Activated B cell treated with CpG ODN at 0.5 μM for 24 hours (primary cell): Measurements from ENCODE around the gene ANKRD62. TPM values are rescaled to one million over a fixed set of nuclear protein-coding genes. Genes with fewer than 3 reads are reported as not detected.
"Not testable (repeated sequence)": the region's sequence is repeated elsewhere in the genome, so short reads cannot be mapped to it uniquely, and the experiment has no call there.

Source experiments
- ATAC-seq: fragments of 200-7000 bp; cut with Tn5 transposase; one replicate; pipeline ENCODE4 v1.10.0; 2021; ENCODE audit warnings: low read depth, mild to moderate bottlenecking, moderate library complexity
- CTCF ChIA-PET: fragments of 350-600 bp; sonication (Branson Sonifier 250); formaldehyde crosslinking; loops from one replicate; lab custom pipeline; 2021; ENCODE audit warnings: antibody characterized with exemption; lab: Charles Lee
- POLR2A ChIA-PET: fragments of 350-600 bp; sonication (Branson Sonifier 250); formaldehyde crosslinking; loops from one replicate; lab custom pipeline; 2021; ENCODE audit warnings: antibody characterized with exemption; lab: Charles Lee
- DNase-seq: peaks from one replicate; pipeline ENCODE4 v3.0.0; 2022
- H3K27ac Mint-ChIP-seq: one replicate; pipeline ENCODE4 v1.8.0; 2020; ENCODE audit warnings: mixed read lengths
- H3K27me3 Mint-ChIP-seq: one replicate; pipeline ENCODE4 v1.8.0; 2021; ENCODE audit warnings: mixed read lengths
- H3K36me3 Mint-ChIP-seq: one replicate; pipeline ENCODE4 v1.8.0; 2021; ENCODE audit warnings: low read depth, mixed read lengths
- H3K4me1 Mint-ChIP-seq: one replicate; pipeline ENCODE4 v1.8.0; 2021; ENCODE audit warnings: mixed read lengths
- H3K4me3 Mint-ChIP-seq: one replicate; pipeline ENCODE4 v1.8.0; 2020; ENCODE audit warnings: mild to moderate bottlenecking, mixed read lengths
- H3K9me3 Mint-ChIP-seq: one replicate; pipeline ENCODE4 v1.8.0; 2020; ENCODE audit warnings: mixed read lengths
- CTCF ChIP-seq: fragments of 200-600 bp; IDR thresholded peaks from one replicate; pipeline ENCODE4 v1.8.0; 2022; ENCODE audit warnings: antibody characterized with exemption, mild to moderate bottlenecking
- intact Hi-C: fragments of 100-400 bp; cut with micrococcal nuclease; formaldehyde crosslinking; loops from one replicate; pipeline ENCODE4 v1.15.1; 2024
- total RNA-seq: library from RNA; stranded (reverse); gene quantifications from 2 replicates; pipeline ENCODE4 v1.2.3, GENCODE V29; 2022

The ANKRD62 gene
- total RNA-seq, 1 donor from 2014 or later: not detected

DNA sequence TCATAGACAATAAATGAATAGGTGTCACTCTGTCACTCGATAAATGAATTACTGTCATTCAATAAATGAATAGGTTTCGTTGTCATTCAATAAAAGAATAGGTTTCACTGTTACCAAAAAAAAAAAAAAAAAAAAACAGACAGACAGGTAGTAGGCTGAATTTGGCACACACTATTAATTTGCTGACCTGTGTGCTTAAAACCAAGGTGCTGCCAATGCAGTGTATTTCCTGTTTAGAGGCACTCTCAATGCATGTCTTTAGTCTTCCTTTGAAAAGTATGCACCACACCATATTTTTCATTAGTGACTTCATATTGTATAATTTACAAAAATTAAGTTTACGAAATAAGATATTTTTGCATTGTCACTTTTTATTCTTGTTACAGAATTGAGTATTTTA, 16.2 kb downstream of the ANKRD62 start:
- CTCF ChIA-PET: no interaction called here
- ATAC-seq (no peak), DNase-seq (no peak)
- Mint-ChIP-seq H3K4me3 (no peak overlapping the region), H3K27ac (no peak overlapping the region), H3K4me1 (no peaks in the 10 kb centered on the region), H3K36me3 (no peaks in the 10 kb centered on the region), H3K9me3 (peaks cover 3% of the 10 kb centered on the region), H3K27me3 (peaks cover 10% of the 10 kb centered on the region)
- POLR2A ChIA-PET: no interaction called here
- TF ChIP-seq CTCF: no peak
- intact Hi-C loops: no loop called here

- no peaks in the 10 kb centered on the region for H3K4me1 Mint-ChIP-seq
- CTCF ChIA-PET: no interaction called here
- TF ChIP-seq CTCF: no peak
- H3K4me3 Mint-ChIP-seq: no peak overlapping the region
- no peak for DNase-seq
- no peak overlapping the region for H3K27ac Mint-ChIP-seq
- intact Hi-C loops: no loop called here
- no peak for ATAC-seq
- no peaks in the 10 kb centered on the region for H3K36me3 Mint-ChIP-seq
- H3K9me3 Mint-ChIP-seq: peaks cover 3% of the 10 kb centered on the region
- POLR2A ChIA-PET: no interaction called here
- peaks cover 8% of the 10 kb centered on the region for H3K27me3 Mint-ChIP-seq
Measured at GRCh38 chr18:12113999-12114646, 20.5 kb downstream of the ANKRD62 start.

GRCh38 chr18:12119358-12119757, 25.7 kb downstream of the ANKRD62 start:
- intact Hi-C loops: no loop called here
- DNase-seq: no peak
- H3K36me3 Mint-ChIP-seq: no peaks in the 10 kb centered on the region
- ChIA-PET CTCF (no interaction called here), POLR2A (no interaction called here)
- no peak overlapping the region for H3K27ac Mint-ChIP-seq
- no peak for ATAC-seq
- H3K27me3 Mint-ChIP-seq: peaks cover 10% of the 10 kb centered on the region
- no peak overlapping the region for H3K4me3 Mint-ChIP-seq
- no peak for TF ChIP-seq CTCF
- no peaks in the 10 kb centered on the region for H3K9me3 Mint-ChIP-seq
- no peaks in the 10 kb centered on the region for H3K4me1 Mint-ChIP-seq

DNA sequence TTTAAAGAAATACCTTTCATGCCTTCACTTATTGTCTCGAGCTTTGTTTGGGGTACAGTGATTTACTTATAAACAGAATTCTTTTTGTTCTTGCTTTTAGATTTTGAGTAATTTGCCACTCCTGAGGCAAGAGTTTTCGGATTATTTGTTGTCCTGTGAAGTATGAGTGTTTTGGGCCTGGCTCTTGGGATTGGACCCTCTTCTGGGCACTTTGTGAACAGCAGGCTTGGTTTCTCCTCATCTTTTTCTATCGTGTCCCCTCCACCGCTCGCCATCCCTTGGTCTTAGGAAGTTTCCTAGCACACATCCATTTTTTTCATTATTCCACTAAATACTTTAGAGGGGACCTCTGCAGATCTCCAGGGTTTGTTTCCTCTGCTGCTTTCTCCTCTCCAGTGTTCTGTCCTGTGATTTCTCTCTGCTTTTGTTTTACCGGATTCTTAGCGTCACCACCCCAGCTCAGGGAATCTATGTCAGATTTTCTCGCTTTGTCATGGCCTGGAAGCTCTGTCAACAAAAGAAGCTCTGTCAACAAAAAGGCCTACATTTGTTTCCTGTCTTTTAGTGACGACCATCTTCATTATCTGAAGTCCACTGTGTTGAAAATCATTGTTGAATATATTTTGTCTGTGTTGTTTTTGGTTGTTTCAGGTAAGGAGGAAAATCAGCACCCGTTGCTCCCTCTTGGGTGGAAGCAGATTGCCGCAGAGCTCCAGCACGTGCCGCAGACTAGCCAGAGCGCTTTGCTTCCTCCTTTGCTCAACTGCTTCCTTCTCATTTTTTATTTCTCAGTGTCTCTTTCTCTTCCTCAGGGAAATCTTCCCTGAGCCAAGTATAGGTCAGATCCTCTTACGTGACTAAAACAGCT, 27.8 kb downstream of the ANKRD62 start:
- ATAC-seq: no peak
- no peak for DNase-seq
- ChIA-PET CTCF (no interaction called here), POLR2A (interaction anchor here (0.6 kb wide), 1 partner anchor 211 kb away, joined by 3 read pairs; no protein-coding TSS in a partner anchor)
- Mint-ChIP-seq H3K4me1 (no peaks in the 10 kb centered on the region), H3K4me3 (no peak overlapping the region), H3K27ac (no peak overlapping the region), H3K27me3 (peaks cover 19% of the 10 kb centered on the region), H3K36me3 (no peaks in the 10 kb centered on the region), H3K9me3 (no peaks in the 10 kb centered on the region)
- intact Hi-C loops: no loop called here
- TF ChIP-seq CTCF: no peak

GRCh38 chr18:12122043-12122389, 28.4 kb downstream of the ANKRD62 start:
- ATAC-seq, H3K27ac Mint-ChIP-seq, POLR2A ChIA-PET, intact Hi-C loops, H3K36me3 Mint-ChIP-seq, H3K9me3 Mint-ChIP-seq, H3K4me3 Mint-ChIP-seq, H3K4me1 Mint-ChIP-seq, CTCF ChIA-PET, DNase-seq: not testable (repeated sequence)
- peaks cover 21% of the 10 kb centered on the region for H3K27me3 Mint-ChIP-seq

DNA sequence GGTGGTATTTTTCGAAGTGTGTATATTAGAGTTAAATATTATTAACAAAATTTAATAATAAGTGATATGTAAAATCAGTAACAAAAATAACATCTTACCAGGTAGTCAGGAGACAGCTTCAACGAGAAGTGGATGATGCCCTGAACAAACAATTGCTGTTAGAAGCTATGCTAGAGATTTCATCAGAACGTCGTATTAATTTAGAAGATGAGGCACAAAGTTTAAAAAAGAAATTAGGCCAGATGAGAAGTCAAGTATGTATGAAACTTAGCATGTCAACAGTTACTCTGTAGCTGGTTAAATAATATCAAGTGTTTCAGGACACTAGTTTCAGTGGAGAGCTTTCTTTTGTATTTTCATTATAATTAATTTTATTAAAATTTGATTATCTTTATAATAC, 34.0 kb downstream of the ANKRD62 start:
- POLR2A ChIA-PET, H3K4me1 Mint-ChIP-seq, H3K36me3 Mint-ChIP-seq, intact Hi-C loops, ATAC-seq, H3K9me3 Mint-ChIP-seq, DNase-seq, H3K27ac Mint-ChIP-seq, CTCF ChIA-PET, H3K4me3 Mint-ChIP-seq: not testable (repeated sequence)
- H3K27me3 Mint-ChIP-seq: peaks cover 19% of the 10 kb centered on the region

DNA sequence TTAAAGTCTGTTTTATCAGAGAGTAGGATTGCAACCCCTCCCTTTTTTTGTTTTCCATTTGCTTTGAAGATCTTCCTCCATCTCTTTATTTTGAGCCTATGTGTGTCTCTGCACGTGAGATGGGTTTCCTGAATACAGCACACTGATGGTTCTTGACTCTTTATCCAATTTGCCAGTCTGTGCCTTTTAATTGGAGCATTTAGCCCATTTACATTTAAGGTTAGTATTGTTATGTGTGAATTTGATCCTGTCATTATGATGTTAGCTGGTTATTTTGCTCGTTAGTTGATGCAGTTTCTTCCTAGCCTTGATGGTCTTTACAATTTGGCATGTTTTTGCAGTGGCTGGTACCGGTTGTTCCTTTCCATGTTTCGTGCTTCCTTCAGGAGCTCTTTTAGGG, 45.2 kb downstream of the ANKRD62 start:
- H3K9me3 Mint-ChIP-seq, H3K36me3 Mint-ChIP-seq, H3K4me1 Mint-ChIP-seq, intact Hi-C loops, ATAC-seq, H3K27ac Mint-ChIP-seq, CTCF ChIA-PET, H3K4me3 Mint-ChIP-seq, DNase-seq, H3K27me3 Mint-ChIP-seq: not testable (repeated sequence)
- POLR2A ChIA-PET: interaction anchor here (0.7 kb wide), 1 partner anchor 15 kb away, joined by 3 read pairs; no protein-coding TSS in a partner anchor

DNA sequence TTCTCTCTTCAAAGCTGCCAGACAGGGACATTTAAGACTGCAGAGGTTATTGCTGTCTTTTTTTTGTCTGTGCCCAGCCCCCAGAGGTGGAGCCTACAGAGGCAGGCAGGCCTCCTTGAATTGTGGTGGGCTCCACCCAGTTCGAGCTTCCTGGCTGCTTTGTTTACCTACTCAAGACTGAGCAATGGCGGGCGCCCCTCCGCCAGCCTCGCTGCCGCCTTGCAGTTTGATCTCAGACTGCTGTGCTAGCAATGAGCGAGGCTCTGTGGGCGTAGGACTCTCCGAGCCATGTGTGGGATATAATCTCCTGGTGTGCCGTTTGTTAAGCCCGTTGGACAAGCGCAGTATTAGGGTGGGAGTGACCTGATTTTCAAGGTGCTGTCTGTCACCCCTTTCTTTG, 47.2 kb downstream of the ANKRD62 start:
- H3K36me3 Mint-ChIP-seq, H3K27ac Mint-ChIP-seq, H3K4me3 Mint-ChIP-seq, H3K9me3 Mint-ChIP-seq, H3K4me1 Mint-ChIP-seq, H3K27me3 Mint-ChIP-seq, DNase-seq, ATAC-seq, POLR2A ChIA-PET, CTCF ChIA-PET, intact Hi-C loops: not testable (repeated sequence)
